GM23248 (cell line): ENCODE data around the gene CBX3.

Source experiments
- EZH2 ChIP-seq: fragments of 200-600 bp; sonication (generic); IDR thresholded peaks from 2 replicates; pipeline ENCODE4 v1.6.1; 2018; ENCODE audit warnings: antibody characterized with exemption, mild to moderate bottlenecking; ENCODE audit not compliant: insufficient read depth, poor library complexity, severe bottlenecking
- EZH2phosphoT487 ChIP-seq: fragments of 200-600 bp; sonication (generic); IDR thresholded peaks from 2 replicates; pipeline ENCODE4 v1.6.1; 2018; ENCODE audit warnings: antibody characterized with exemption, moderate library complexity, mild to moderate bottlenecking, low read depth; ENCODE audit not compliant: insufficient read depth

GRCh38 chr7:26182283-26182682, 19.3 kb upstream of the CBX3 start:
- no peak for TF ChIP-seq EZH2
- no peak for TF ChIP-seq EZH2phosphoT487
